Mucosa of descending colon (tissue), 3 donors: Measurements from ENCODE around the gene SGK1. TPM values are rescaled to one million over a fixed set of nuclear protein-coding genes. Genes with fewer than 3 reads are reported as not detected.

ENCODE experiments used
- ATAC-seq: fragments of 200-7000 bp; cut with Tn5 transposase; one replicate; pipeline ENCODE4 v1.9.1; 2020; ENCODE audit warnings: mild to moderate bottlenecking, moderate library complexity
- DNase-seq, 3 donors: peaks; one replicate each; pipeline ENCODE4 v3.0.0-alpha.2; 2020
- H3K36me3 ChIP-seq: fragments of 200-600 bp; one replicate; pipeline ENCODE4 v1.8.0; 2021; ENCODE audit warnings: low read depth, mild to moderate bottlenecking
- H3K4me1 ChIP-seq: fragments of 200-600 bp; one replicate; pipeline ENCODE4 v1.8.0; 2021; ENCODE audit warnings: low read depth, mild to moderate bottlenecking
- H3K4me3 ChIP-seq: fragments of 200-600 bp; one replicate; pipeline ENCODE4 v1.8.0; 2021; ENCODE audit warnings: mild to moderate bottlenecking
- H3K9me3 ChIP-seq: fragments of 200-600 bp; one replicate; pipeline ENCODE4 v1.8.0; 2021; ENCODE audit warnings: mild to moderate bottlenecking
- intact Hi-C, 2 donors: fragments of 100-400 bp; cut with DNase I in 1 of 2; cut with micrococcal nuclease in 1 of 2; formaldehyde crosslinking; loops; one replicate each; pipeline versions ENCODE4 v1.11.0 to v1.11.1; 2022; cut with DNase I, micrococcal nuclease
- total RNA-seq, 3 donors: library from RNA; stranded (reverse); fragmentation: NEBNext Ultra II Directional in 2 of 3; extraction: Animal tissue kit (Norgen Biotek cat#: 25700) in 2 of 3; gene quantifications; one replicate each; pipeline versions ENCODE4 v1.2.1 to v1.2.4, GENCODE V29; 2021 to 2023
- TF ChIP-seq, protein P1 (sequence below): fragments of 200-600 bp; IDR thresholded peaks from one replicate; pipeline ENCODE4 v1.8.0; 2022; ENCODE audit warnings: antibody characterized with exemption, mild to moderate bottlenecking
- donor health status: DM: no; HTN: no; CAD: no; lungs with moderate emphysema.
- donor health status: DM: no; HTN: no; CAD: no.
- donor health status: DM: no; HTN: yes; CAD: no.

Gene SGK1
- total RNA-seq, 3 donors from 2014 or later, result 49.4 to 492 (median 55.0) TPM

- H3K4me1 ChIP-seq, result peaks cover 7% of the 10 kb centered on the region
- H3K4me3 ChIP-seq, result peak overlapping the region; percentile 53
- H3K9me3 ChIP-seq, result no peaks in the 10 kb centered on the region
- intact Hi-C loops, result loop anchor here (5.0 to 10.0 kb wide), 4 partner anchors 471 to 771 kb away; no protein-coding TSS in a partner anchor
- peak; percentile 72 to 96 (median 87) for DNase-seq
- ATAC-seq, result peak; percentile 28
- TF ChIP-seq, protein P1, sequence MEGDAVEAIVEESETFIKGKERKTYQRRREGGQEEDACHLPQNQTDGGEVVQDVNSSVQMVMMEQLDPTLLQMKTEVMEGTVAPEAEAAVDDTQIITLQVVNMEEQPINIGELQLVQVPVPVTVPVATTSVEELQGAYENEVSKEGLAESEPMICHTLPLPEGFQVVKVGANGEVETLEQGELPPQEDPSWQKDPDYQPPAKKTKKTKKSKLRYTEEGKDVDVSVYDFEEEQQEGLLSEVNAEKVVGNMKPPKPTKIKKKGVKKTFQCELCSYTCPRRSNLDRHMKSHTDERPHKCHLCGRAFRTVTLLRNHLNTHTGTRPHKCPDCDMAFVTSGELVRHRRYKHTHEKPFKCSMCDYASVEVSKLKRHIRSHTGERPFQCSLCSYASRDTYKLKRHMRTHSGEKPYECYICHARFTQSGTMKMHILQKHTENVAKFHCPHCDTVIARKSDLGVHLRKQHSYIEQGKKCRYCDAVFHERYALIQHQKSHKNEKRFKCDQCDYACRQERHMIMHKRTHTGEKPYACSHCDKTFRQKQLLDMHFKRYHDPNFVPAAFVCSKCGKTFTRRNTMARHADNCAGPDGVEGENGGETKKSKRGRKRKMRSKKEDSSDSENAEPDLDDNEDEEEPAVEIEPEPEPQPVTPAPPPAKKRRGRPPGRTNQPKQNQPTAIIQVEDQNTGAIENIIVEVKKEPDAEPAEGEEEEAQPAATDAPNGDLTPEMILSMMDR, result peak; percentile 75
- no peaks in the 10 kb centered on the region for H3K36me3 ChIP-seq
Observed at GRCh38 chr6:134173936-134174671, 143.8 kb downstream of the SGK1 start.

DNA sequence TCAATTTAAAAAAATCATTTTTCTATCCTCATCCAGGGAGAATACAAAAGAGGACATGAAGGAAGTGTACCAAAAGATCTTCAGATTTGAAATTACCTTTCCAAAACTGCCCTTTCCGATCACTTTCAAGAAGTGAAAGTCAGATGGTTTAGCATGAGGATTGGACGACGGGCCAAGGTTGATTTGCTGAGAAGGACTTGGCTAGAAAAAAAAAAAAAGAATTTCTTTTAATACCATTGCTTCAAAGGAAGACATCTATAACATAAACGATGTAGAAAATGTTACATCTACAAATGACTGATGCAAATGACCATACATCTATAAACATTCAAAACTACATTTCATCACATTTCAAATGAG is 144.6 kb downstream of the SGK1 start:
- no peaks in the 10 kb centered on the region for H3K36me3 ChIP-seq
- H3K9me3 ChIP-seq, result no peaks in the 10 kb centered on the region
- no peak overlapping the region for H3K4me3 ChIP-seq
- ATAC-seq (no peak), DNase-seq (no peak)
- peaks cover 3% of the 10 kb centered on the region for H3K4me1 ChIP-seq
- intact Hi-C loops, result loop anchor here (5.0 to 10.0 kb wide), 4 partner anchors 471 to 771 kb away; no protein-coding TSS in a partner anchor
- TF ChIP-seq, protein P1, result no peak

GRCh38 chr6:134172706-134173365 is 145.1 kb downstream of the SGK1 start:
- no peak overlapping the region for H3K4me3 ChIP-seq
- H3K9me3 ChIP-seq, result no peaks in the 10 kb centered on the region
- ATAC-seq (no peak), DNase-seq (no peak)
- intact Hi-C loops, result loop anchor here (5.0 to 10.0 kb wide), 4 partner anchors 472 to 772 kb away; no protein-coding TSS in a partner anchor
- TF ChIP-seq, protein P1, result no peak
- peaks cover 3% of the 10 kb centered on the region for H3K4me1 ChIP-seq
- H3K36me3 ChIP-seq, result no peaks in the 10 kb centered on the region

DNA sequence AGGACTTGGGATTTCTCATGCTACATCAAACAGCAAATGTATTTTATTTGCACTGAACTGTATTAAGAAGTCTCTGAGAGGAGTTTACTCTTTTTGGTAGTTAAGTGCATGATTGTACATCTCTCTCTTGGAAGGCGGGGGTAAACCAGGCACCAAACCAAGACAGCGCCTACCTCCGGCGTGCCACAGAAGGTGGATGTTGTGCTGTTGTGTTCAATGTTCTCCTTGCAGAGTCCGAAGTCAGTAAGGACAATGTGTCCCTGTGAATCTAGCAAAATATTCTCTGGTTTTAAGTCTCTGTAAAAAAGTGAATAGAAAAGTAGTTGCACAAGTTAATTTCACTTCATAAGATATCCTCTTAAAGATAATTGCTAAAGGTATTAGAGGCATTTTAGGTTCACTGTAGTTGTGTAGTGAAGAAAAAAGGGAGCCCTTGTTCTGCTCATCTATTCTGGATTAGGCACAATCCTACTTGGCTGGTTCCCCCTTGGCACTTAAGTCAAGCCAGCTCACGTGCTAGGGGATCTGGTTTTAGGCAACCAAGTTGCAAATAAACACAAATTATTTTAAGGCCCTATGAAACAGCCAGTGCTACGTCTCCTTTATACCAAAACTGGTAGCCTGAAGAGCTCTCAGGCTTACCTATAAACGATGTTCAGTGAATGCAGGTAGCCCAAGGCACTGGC is 145.7 kb downstream of the SGK1 start:
- intact Hi-C loops, result loop anchor here (5.0 to 10.0 kb wide), 4 partner anchors 473 to 773 kb away; no protein-coding TSS in a partner anchor
- TF ChIP-seq, protein P1, result no peak
- ATAC-seq (no peak), DNase-seq (no peak)
- no peaks in the 10 kb centered on the region for H3K36me3 ChIP-seq
- H3K4me1 ChIP-seq, result peaks cover 3% of the 10 kb centered on the region
- H3K9me3 ChIP-seq, result no peaks in the 10 kb centered on the region
- no peak overlapping the region for H3K4me3 ChIP-seq

DNA sequence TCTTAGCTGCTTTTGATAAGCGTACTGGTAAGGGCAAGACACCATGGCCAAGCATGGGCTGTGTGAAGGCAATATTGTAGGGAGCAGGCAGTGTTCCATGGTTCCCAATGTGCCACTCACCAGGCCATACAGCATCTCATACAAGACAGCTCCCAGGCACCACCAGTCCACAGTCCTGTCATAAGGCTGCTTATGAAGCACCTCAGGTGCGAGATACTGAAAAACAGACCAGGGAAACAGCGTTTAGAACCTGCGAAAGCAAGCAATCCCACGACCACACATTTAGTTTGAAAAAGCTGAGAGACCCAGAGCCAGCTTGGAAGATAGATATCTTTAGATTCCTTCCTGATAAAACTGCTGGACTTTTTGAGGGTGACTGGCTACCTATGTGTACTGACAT is 146.4 kb downstream of the SGK1 start:
- peaks cover 3% of the 10 kb centered on the region for H3K4me1 ChIP-seq
- no peaks in the 10 kb centered on the region for H3K36me3 ChIP-seq
- no peak for DNase-seq
- TF ChIP-seq, protein P1, result no peak
- intact Hi-C loops, result loop anchor here (5.0 to 10.0 kb wide), 4 partner anchors 473 to 773 kb away; no protein-coding TSS in a partner anchor
- no peaks in the 10 kb centered on the region for H3K9me3 ChIP-seq
- no peak for ATAC-seq
- no peak overlapping the region for H3K4me3 ChIP-seq
